Osteocyte (in vitro differentiated cells): Measurements from ENCODE around the gene PAK1. TPM values are rescaled to one million over a fixed set of nuclear protein-coding genes. Genes with fewer than 3 reads are reported as not detected.
"Not testable (repeated sequence)": the region's sequence is repeated elsewhere in the genome, so short reads cannot be mapped to it uniquely, and the experiment has no call there.

Experiments used
- DNase-seq: peaks from one replicate; pipeline ENCODE4 v3.0.0; 2021; ENCODE audit warnings: mixed read lengths; ENCODE audit not compliant: unreplicated experiment; ENCODE audit errors: extremely low spot score
- H3K27ac Mint-ChIP-seq: one replicate; pipeline ENCODE4 v1.8.0; 2021; ENCODE audit warnings: mild to moderate bottlenecking, mixed read lengths; ENCODE audit not compliant: unreplicated experiment
- H3K27me3 Mint-ChIP-seq: one replicate; pipeline ENCODE4 v1.8.0; 2021; ENCODE audit warnings: mixed read lengths; ENCODE audit not compliant: unreplicated experiment
- H3K36me3 Mint-ChIP-seq: one replicate; pipeline ENCODE4 v1.8.0; 2021; ENCODE audit warnings: mixed read lengths; ENCODE audit not compliant: unreplicated experiment
- H3K4me1 Mint-ChIP-seq: one replicate; pipeline ENCODE4 v1.8.0; 2021; ENCODE audit warnings: mixed read lengths; ENCODE audit not compliant: unreplicated experiment
- H3K4me3 Mint-ChIP-seq: one replicate; pipeline ENCODE4 v1.8.0; 2021; ENCODE audit warnings: mild to moderate bottlenecking, moderate library complexity, mixed read lengths; ENCODE audit not compliant: unreplicated experiment
- H3K9me3 Mint-ChIP-seq: one replicate; pipeline ENCODE4 v1.8.0; 2021; ENCODE audit warnings: mixed read lengths; ENCODE audit not compliant: unreplicated experiment
- CTCF ChIP-seq: fragments of 200-600 bp; sonication (generic); IDR thresholded peaks from 2 replicates; pipeline ENCODE4 v1.5.0; 2021; ENCODE audit warnings: antibody characterized with exemption, mild to moderate bottlenecking, moderate library complexity
- total RNA-seq: library from RNA; stranded (reverse); gene quantifications from 2 replicates; pipeline ENCODE4 v1.2.1, GENCODE V29; 2021

PAK1 gene
- total RNA-seq, 1 donor from 2014 or later, result 20.9 TPM

- Mint-ChIP-seq H3K36me3 (peaks cover 7% of the 10 kb centered on the region), H3K27me3 (no peaks in the 10 kb centered on the region), H3K4me3 (no peak overlapping the region), H3K27ac (no peak overlapping the region), H3K9me3 (no peaks in the 10 kb centered on the region), H3K4me1 (peaks cover under 1% of the 10 kb centered on the region)
- no peak for TF ChIP-seq CTCF
- no peak for DNase-seq
These were observed 86.2 kb downstream of the PAK1 start for GRCh38 chr11:77387701-77388100.

GRCh38 chr11:77386178-77386577 is 87.7 kb downstream of the PAK1 start:
- no peak overlapping the region for H3K27ac Mint-ChIP-seq
- DNase-seq, result no peak
- H3K36me3 Mint-ChIP-seq, result peaks cover 5% of the 10 kb centered on the region
- no peaks in the 10 kb centered on the region for H3K9me3 Mint-ChIP-seq
- no peaks in the 10 kb centered on the region for H3K27me3 Mint-ChIP-seq
- H3K4me1 Mint-ChIP-seq, result peaks cover 5% of the 10 kb centered on the region
- TF ChIP-seq CTCF, result no peak
- no peak overlapping the region for H3K4me3 Mint-ChIP-seq

- not testable (repeated sequence) for H3K27ac Mint-ChIP-seq, H3K4me1 Mint-ChIP-seq, H3K27me3 Mint-ChIP-seq, H3K9me3 Mint-ChIP-seq, H3K36me3 Mint-ChIP-seq, H3K4me3 Mint-ChIP-seq, DNase-seq
These were observed 88.6 kb downstream of the PAK1 start for GRCh38 chr11:77385255-77385771.

GRCh38 chr11:77384571-77384970 is 89.3 kb downstream of the PAK1 start:
- Mint-ChIP-seq H3K4me3 (no peak overlapping the region), H3K27ac (no peak overlapping the region), H3K27me3 (no peaks in the 10 kb centered on the region), H3K9me3 (no peaks in the 10 kb centered on the region), H3K4me1 (peaks cover 12% of the 10 kb centered on the region), H3K36me3 (peaks cover 5% of the 10 kb centered on the region)
- TF ChIP-seq CTCF, result no peak
- no peak for DNase-seq

- not testable (repeated sequence) for H3K36me3 Mint-ChIP-seq, H3K9me3 Mint-ChIP-seq, H3K27ac Mint-ChIP-seq, H3K27me3 Mint-ChIP-seq, DNase-seq, H3K4me3 Mint-ChIP-seq
- H3K4me1 Mint-ChIP-seq, result peaks cover 19% of the 10 kb centered on the region
These were observed 90.5 kb downstream of the PAK1 start for GRCh38 chr11:77383349-77383748.

- Mint-ChIP-seq H3K27ac (no peak overlapping the region), H3K27me3 (no peaks in the 10 kb centered on the region), H3K9me3 (no peaks in the 10 kb centered on the region), H3K4me1 (peaks cover 19% of the 10 kb centered on the region), H3K36me3 (no peaks in the 10 kb centered on the region), H3K4me3 (no peak overlapping the region)
- TF ChIP-seq CTCF, result no peak
- DNase-seq, result no peak
These were observed 91.9 kb downstream of the PAK1 start for GRCh38 chr11:77381729-77382665.
